Uterus (tissue), 4 donors: Measurements from ENCODE around the gene LIN7B. TPM values are rescaled to one million over a fixed set of nuclear protein-coding genes. Genes with fewer than 3 reads are reported as not detected.

Experiments used
- DNase-seq, 2 donors: peaks; one replicate each; pipeline ENCODE4 v3.0.0-alpha.2; 2019 to 2020
- H3K27ac ChIP-seq, 2 donors: fragments of 200-600 bp; sonication (generic); 1 replicate in 1 of 2; 2 replicates in 1 of 2; pipeline ENCODE4 v1.5.1; 2016 to 2018
- H3K27me3 ChIP-seq, 2 donors: fragments of 200-600 bp; sonication (generic); one replicate each; pipeline ENCODE4 v1.5.1; 2018 to 2019; ENCODE audit warnings: control low read depth in 1 of 2
- H3K36me3 ChIP-seq, 2 donors: fragments of 200-600 bp; sonication (generic); one replicate each; pipeline ENCODE4 v1.5.1; 2019; ENCODE audit warnings: control low read depth in 1 of 2
- H3K4me1 ChIP-seq, 2 donors: fragments of 200-600 bp; sonication (generic); one replicate each; pipeline ENCODE4 v1.5.1; 2018 to 2019; ENCODE audit warnings: control low read depth in 1 of 2
- H3K4me3 ChIP-seq, 2 donors: fragments of 200-600 bp; sonication (generic); 1 replicate in 1 of 2; 2 replicates in 1 of 2; pipeline ENCODE4 v1.5.1; 2018 to 2019; ENCODE audit warnings: mild to moderate bottlenecking in 1 of 2
- H3K9me3 ChIP-seq, 2 donors: fragments of 200-600 bp; sonication (generic); one replicate each; pipeline ENCODE4 v1.5.1; 2019; ENCODE audit warnings: control low read depth in 1 of 2
- CTCF ChIP-seq, 4 experiments: fragments of 200-600 bp in 2 of 4; fragments of 450-650 bp in 2 of 4; sonication (generic) in 2 of 4; IDR thresholded peaks; one replicate each; pipeline ENCODE4 v1.5.1; 2016 to 2019; ENCODE audit warnings: antibody characterized with exemption in 4 of 4, mild to moderate bottlenecking in 2 of 4, moderate library complexity in 1 of 4
- POLR2A ChIP-seq, 2 donors: fragments of 450-650 bp; IDR thresholded peaks; one replicate each; pipeline ENCODE4 v1.6.1; 2016; ENCODE audit warnings: antibody characterized with exemption in 2 of 2, mild to moderate bottlenecking in 1 of 2, moderate library complexity in 1 of 2
- intact Hi-C: fragments of 100-400 bp; cut with DNase I; formaldehyde crosslinking; loops from one replicate; pipeline ENCODE4 v1.15.1; 2023; ENCODE audit warnings: low total_unique reads
- total RNA-seq, 4 donors: library from RNA; depleted of rRNA in 3 of 4; stranded (reverse); fragments of >200 nt in 3 of 4; gene quantifications; one replicate each; pipeline versions ENCODE4 v1.1.0 to v1.2.4, GENCODE V29; 2014 to 2023
- donor health status: DM: yes; HTN: yes; CAD: no.

Gene LIN7B
- total RNA-seq, 4 donors from 2014 or later = 5.1 to 15.2 (median 5.7) TPM; not detected in 1

- Histone ChIP-seq H3K36me3 (no peaks in the 10 kb centered on the region), H3K9me3 (no peaks in the 10 kb centered on the region), H3K4me1 (no peaks in the 10 kb centered on the region), H3K27ac (no peak overlapping the region), H3K27me3 (no peaks in the 10 kb centered on the region), H3K4me3 (no peak overlapping the region)
- TF ChIP-seq POLR2A (IDR thresholded peaks at IDR 0.05) (no peak), CTCF (IDR thresholded peaks at IDR 0.05) (no peak)
- intact Hi-C loops = loop anchor here (5.0 to 10.0 kb wide), 2 partner anchors 50 to 113 kb away; no protein-coding TSS in a partner anchor
- DNase-seq = no peak
Measured at GRCh38 chr19:49094505-49095482, 19.4 kb upstream of the LIN7B start.

GRCh38 chr19:49097453-49098288 is 16.5 kb upstream of the LIN7B start:
- DNase-seq = peak; percentile 69 to 71
- H3K9me3 ChIP-seq = no peaks in the 10 kb centered on the region
- no peak overlapping the region for H3K27ac ChIP-seq
- H3K36me3 ChIP-seq = no peaks in the 10 kb centered on the region
- no peaks in the 10 kb centered on the region for H3K27me3 ChIP-seq
- H3K4me3 ChIP-seq = no peak overlapping the region
- intact Hi-C loops = loop anchor here (5.0 to 10.0 kb wide), 2 partner anchors 47 to 110 kb away; no protein-coding TSS in a partner anchor
- no peaks in the 10 kb centered on the region for H3K4me1 ChIP-seq
- TF ChIP-seq POLR2A (IDR thresholded peaks at IDR 0.05) (no peak), CTCF (IDR thresholded peaks at IDR 0.05) (peak; percentile 92 to 99 (median 96))

- Histone ChIP-seq H3K27ac (no peak overlapping the region), H3K27me3 (no peaks in the 10 kb centered on the region), H3K4me1 (no peaks in the 10 kb centered on the region), H3K9me3 (no peaks in the 10 kb centered on the region), H3K4me3 (no peak overlapping the region), H3K36me3 (no peaks in the 10 kb centered on the region)
- TF ChIP-seq POLR2A (IDR thresholded peaks at IDR 0.05) (no peak), CTCF (IDR thresholded peaks at IDR 0.05) (no peak)
- no peak for DNase-seq
- intact Hi-C loops = loop anchor here (5.0 to 10.0 kb wide), 2 partner anchors 46 to 109 kb away; no protein-coding TSS in a partner anchor
Measured at GRCh38 chr19:49098795-49099194, 15.4 kb upstream of the LIN7B start.

GRCh38 chr19:49101160-49101559 is 13.0 kb upstream of the LIN7B start:
- H3K9me3 ChIP-seq = no peaks in the 10 kb centered on the region
- intact Hi-C loops = no loop called here
- no peak overlapping the region for H3K27ac ChIP-seq
- no peaks in the 10 kb centered on the region for H3K4me1 ChIP-seq
- no peak for DNase-seq
- H3K4me3 ChIP-seq = no peak overlapping the region
- H3K27me3 ChIP-seq = no peaks in the 10 kb centered on the region
- TF ChIP-seq CTCF (IDR thresholded peaks at IDR 0.05) (no peak), POLR2A (IDR thresholded peaks at IDR 0.05) (no peak)
- H3K36me3 ChIP-seq = no peaks in the 10 kb centered on the region
